Mesenchymal stem cell (in vitro differentiated cells and primary cell): ENCODE results near the gene CDC20.

Experiments
- DNase-seq: peaks from one replicate; pipeline ENCODE4 v3.0.0-alpha.2; 2013
- H2AFZ ChIP-seq: one replicate; pipeline ENCODE4 v1.6.1; 2013; ENCODE audit warnings: low read depth, mild to moderate bottlenecking, control low read depth, inconsistent platforms, low read length, moderate library complexity
- H2AK5ac ChIP-seq: 2 replicates; pipeline ENCODE4 v1.6.1; 2013; ENCODE audit warnings: low read length, moderate library complexity, mild to moderate bottlenecking, inconsistent platforms; ENCODE audit not compliant: severe bottlenecking
- H2BK120ac ChIP-seq: one replicate; pipeline ENCODE4 v1.6.1; 2013; ENCODE audit warnings: low read depth, mild to moderate bottlenecking, inconsistent platforms, low read length, moderate library complexity
- H2BK12ac ChIP-seq, 2 experiments: one replicate each; pipeline ENCODE4 v1.6.1; 2013; ENCODE audit warnings: inconsistent platforms in 2 of 2, low read length in 2 of 2, mild to moderate bottlenecking in 2 of 2, moderate library complexity in 2 of 2, control low read depth in 1 of 2
- H2BK15ac ChIP-seq: one replicate; pipeline ENCODE4 v1.6.1; 2013; ENCODE audit warnings: mild to moderate bottlenecking, low read depth, inconsistent platforms; ENCODE audit not compliant: poor library complexity, severe bottlenecking
- H2BK5ac ChIP-seq: 2 replicates; pipeline ENCODE4 v1.6.1; 2013; ENCODE audit warnings: low read depth, mild to moderate bottlenecking, low read length, control low read depth, inconsistent platforms; ENCODE audit not compliant: poor library complexity, severe bottlenecking
- H3K14ac ChIP-seq, 2 experiments: one replicate each; pipeline ENCODE4 v1.6.1; 2013; ENCODE audit warnings: inconsistent platforms in 2 of 2, low read length in 2 of 2, control low read depth in 1 of 2, mild to moderate bottlenecking in 1 of 2, moderate library complexity in 1 of 2
- H3K18ac ChIP-seq, 2 experiments: one replicate each; pipeline ENCODE4 v1.6.1; 2013; ENCODE audit warnings: inconsistent platforms in 2 of 2, low read length in 2 of 2, control low read depth in 1 of 2, low read depth in 1 of 2, mild to moderate bottlenecking in 1 of 2
- H3K23ac ChIP-seq, 2 experiments: one replicate each; pipeline ENCODE4 v1.6.1; 2013; ENCODE audit warnings: inconsistent platforms in 2 of 2, low read length in 2 of 2, mild to moderate bottlenecking in 2 of 2, moderate library complexity in 2 of 2, control low read depth in 1 of 2
- H3K27ac ChIP-seq: 2 replicates; pipeline ENCODE4 v1.5.1; 2013; ENCODE audit warnings: mild to moderate bottlenecking, moderate library complexity, low read length, control low read depth, inconsistent platforms; ENCODE audit not compliant: poor library complexity, severe bottlenecking
- H3K27me3 ChIP-seq, 2 experiments: 2 replicates each; pipeline versions ENCODE4 v1.6.1 to v1.7.0; 2013; ENCODE audit warnings: low read length in 2 of 2, mild to moderate bottlenecking in 2 of 2, moderate library complexity in 2 of 2, control low read depth in 1 of 2, inconsistent platforms in 1 of 2; ENCODE audit not compliant: control insufficient read depth in 1 of 2, insufficient read depth in 1 of 2
- H3K36me3 ChIP-seq, 2 experiments: 2 replicates each; pipeline versions ENCODE4 v1.6.1 to v1.7.0; 2013; ENCODE audit warnings: low read length in 2 of 2, control low read depth in 1 of 2, inconsistent platforms in 1 of 2, low read depth in 1 of 2, mild to moderate bottlenecking in 1 of 2; ENCODE audit not compliant: insufficient read depth in 2 of 2, control insufficient read depth in 1 of 2
- H3K4ac ChIP-seq, 2 experiments: one replicate each; pipeline ENCODE4 v1.6.1; 2013; ENCODE audit warnings: inconsistent platforms in 2 of 2, low read length in 2 of 2, mild to moderate bottlenecking in 2 of 2, moderate library complexity in 2 of 2, control low read depth in 1 of 2, low read depth in 1 of 2
- H3K4me1 ChIP-seq: 2 replicates; pipeline ENCODE4 v1.6.1; 2013; ENCODE audit warnings: low read depth, low read length, control low read depth; ENCODE audit not compliant: control insufficient read depth, insufficient read depth
- H3K4me2 ChIP-seq: 2 replicates; pipeline ENCODE4 v1.6.1; 2013; ENCODE audit warnings: low read length, mild to moderate bottlenecking, inconsistent platforms; ENCODE audit not compliant: poor library complexity, severe bottlenecking
- H3K4me3 ChIP-seq, 2 experiments: 2 replicates each; pipeline versions ENCODE4 v1.5.1 to v1.7.0; 2013; ENCODE audit warnings: low read length in 2 of 2, mild to moderate bottlenecking in 2 of 2, control low read depth in 1 of 2, low read depth in 1 of 2; ENCODE audit not compliant: insufficient read depth in 1 of 2
- H3K79me1 ChIP-seq: replicated peaks from 2 replicates; pipeline ENCODE4 v1.6.1; 2013; ENCODE audit warnings: mild to moderate bottlenecking, control low read depth, low read length, inconsistent platforms; ENCODE audit not compliant: poor library complexity, severe bottlenecking
- H3K9ac ChIP-seq: 2 replicates; pipeline ENCODE4 v1.7.0; 2013; ENCODE audit warnings: mild to moderate bottlenecking, low read length, moderate library complexity
- H3K9me3 ChIP-seq: 2 replicates; pipeline ENCODE4 v1.7.0; 2013; ENCODE audit warnings: mild to moderate bottlenecking, low read length; ENCODE audit not compliant: control insufficient read depth
- H4K8ac ChIP-seq: one replicate; pipeline ENCODE4 v1.6.1; 2013; ENCODE audit warnings: inconsistent platforms, mild to moderate bottlenecking, low read length, moderate library complexity
- H4K91ac ChIP-seq: one replicate; pipeline ENCODE4 v1.6.1; 2013; ENCODE audit warnings: mild to moderate bottlenecking, low read length, inconsistent platforms
- WGBS: methylation state at CpG from one replicate; pipeline ENCODE4 v1.1.7; 2013; ENCODE audit warnings: mixed read lengths; 5-methylcytosine and 5-hydroxymethylcytosine counted together

CDC20 gene

GRCh38 chr1:43379476-43379875 is 20.7 kb downstream of the CDC20 start:
- H3K4me2 ChIP-seq, result no peak overlapping the region
- no peak overlapping the region for H4K8ac ChIP-seq
- no peak overlapping the region for H3K4ac ChIP-seq
- H2BK12ac ChIP-seq, result no peak overlapping the region
- H3K4me3 ChIP-seq, result no peak overlapping the region
- H2BK15ac ChIP-seq, result no peak overlapping the region
- H2BK5ac ChIP-seq, result no peak overlapping the region
- peaks cover 4% of the 10 kb centered on the region for H3K79me1 ChIP-seq
- H2AFZ ChIP-seq, result no peak overlapping the region
- H4K91ac ChIP-seq, result no peak overlapping the region
- no peak overlapping the region for H3K23ac ChIP-seq
- H3K9ac ChIP-seq, result no peak overlapping the region
- no peak for DNase-seq
- no peak overlapping the region for H3K18ac ChIP-seq
- no peaks in the 10 kb centered on the region for H3K27me3 ChIP-seq
- no peaks in the 10 kb centered on the region for H3K9me3 ChIP-seq
- WGBS, result 96% methylated on average over 1 of the region's 1 CpG
- peaks cover 24 to 56% of the 10 kb centered on the region in 2 experiments for H3K36me3 ChIP-seq
- H2BK120ac ChIP-seq, result no peak overlapping the region
- no peak overlapping the region for H3K27ac ChIP-seq
- no peak overlapping the region for H2AK5ac ChIP-seq
- H3K14ac ChIP-seq, result no peak overlapping the region
- H3K4me1 ChIP-seq, result no peaks in the 10 kb centered on the region

GRCh38 chr1:43381612-43382011 is 22.8 kb downstream of the CDC20 start:
- H3K23ac ChIP-seq, result no peak overlapping the region

DNA sequence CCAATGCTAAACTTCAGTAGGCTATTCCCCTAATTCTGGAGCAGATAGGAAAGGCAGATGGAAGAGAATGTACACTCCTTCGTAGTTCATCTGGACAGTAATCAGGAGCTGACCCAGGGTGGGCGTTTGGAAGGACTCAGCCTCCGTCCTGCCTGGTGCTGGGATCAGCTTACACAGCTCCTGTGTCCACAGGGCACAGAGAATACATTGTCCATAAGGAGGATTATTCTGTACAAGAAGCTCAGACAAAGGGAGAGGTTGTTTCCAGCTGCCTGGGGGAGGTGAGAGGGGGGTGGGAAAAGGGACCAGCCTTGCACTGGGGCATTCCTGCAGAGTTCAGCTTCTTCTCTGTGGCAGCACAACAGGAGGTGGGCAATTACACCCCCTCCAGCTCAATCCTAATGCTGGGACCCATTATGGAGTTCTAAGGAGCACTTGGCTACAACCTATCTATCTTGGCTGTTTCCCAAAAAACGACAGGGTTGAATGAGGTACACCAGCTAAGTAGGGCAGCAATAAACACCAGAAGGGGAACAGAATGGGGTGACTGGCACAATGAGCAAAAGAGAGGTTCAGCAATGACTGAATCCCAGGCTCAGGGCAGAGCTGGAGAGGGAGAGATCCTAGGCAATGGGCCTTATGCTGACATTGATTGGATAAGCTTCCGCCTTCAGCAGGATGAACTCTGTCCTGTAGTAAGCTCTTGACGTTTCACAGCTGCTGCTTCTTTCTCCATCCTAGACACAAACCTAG is 23.4 kb downstream of the CDC20 start:
- Histone ChIP-seq H3K9ac (no peak overlapping the region), H3K27me3 (no peaks in the 10 kb centered on the region), H3K36me3 (peaks cover 41 to 72% of the 10 kb centered on the region in 2 experiments), H4K91ac (no peak overlapping the region), H3K4me3 (no peak overlapping the region), H3K18ac (no peak overlapping the region), H2AK5ac (no peak overlapping the region), H2AFZ (no peak overlapping the region), H3K23ac (no peak overlapping the region), H2BK15ac (no peak overlapping the region), H2BK5ac (no peak overlapping the region), H3K4me2 (no peak overlapping the region), H3K27ac (no peak overlapping the region), H3K79me1 (peaks cover 19% of the 10 kb centered on the region), H3K9me3 (no peaks in the 10 kb centered on the region), H4K8ac (no peak overlapping the region), H2BK120ac (no peak overlapping the region), H3K4me1 (no peaks in the 10 kb centered on the region), H3K4ac (no peak overlapping the region), H3K14ac (no peak overlapping the region), H2BK12ac (no peak overlapping the region)
- WGBS, result 89% methylated on average over 6 of the region's 6 CpGs
- no peak for DNase-seq

More at GRCh38 chr1:43381612-43382011, 22.8 kb downstream of the CDC20 start:
- H3K4ac ChIP-seq, result no peak overlapping the region
- no peaks in the 10 kb centered on the region for H3K27me3 ChIP-seq
- H2BK12ac ChIP-seq, result no peak overlapping the region
- H3K36me3 ChIP-seq, result peaks cover 38 to 70% of the 10 kb centered on the region in 2 experiments
- H3K27ac ChIP-seq, result no peak overlapping the region
- H3K18ac ChIP-seq, result no peak overlapping the region
- peaks cover 13% of the 10 kb centered on the region for H3K79me1 ChIP-seq
- H2BK120ac ChIP-seq, result no peak overlapping the region
- no peak overlapping the region for H3K9ac ChIP-seq
- no peak overlapping the region for H3K4me3 ChIP-seq
- H4K8ac ChIP-seq, result no peak overlapping the region
- no peak overlapping the region for H2BK15ac ChIP-seq
- no peak overlapping the region for H2BK5ac ChIP-seq
- no peak overlapping the region for H2AFZ ChIP-seq
- H3K4me2 ChIP-seq, result no peak overlapping the region
- no peaks in the 10 kb centered on the region for H3K4me1 ChIP-seq
- no peak overlapping the region for H3K14ac ChIP-seq
- H3K9me3 ChIP-seq, result no peaks in the 10 kb centered on the region
- no peak overlapping the region for H2AK5ac ChIP-seq
- 91% methylated on average over 3 of the region's 3 CpGs for WGBS
- DNase-seq, result no peak
- H4K91ac ChIP-seq, result no peak overlapping the region

DNA sequence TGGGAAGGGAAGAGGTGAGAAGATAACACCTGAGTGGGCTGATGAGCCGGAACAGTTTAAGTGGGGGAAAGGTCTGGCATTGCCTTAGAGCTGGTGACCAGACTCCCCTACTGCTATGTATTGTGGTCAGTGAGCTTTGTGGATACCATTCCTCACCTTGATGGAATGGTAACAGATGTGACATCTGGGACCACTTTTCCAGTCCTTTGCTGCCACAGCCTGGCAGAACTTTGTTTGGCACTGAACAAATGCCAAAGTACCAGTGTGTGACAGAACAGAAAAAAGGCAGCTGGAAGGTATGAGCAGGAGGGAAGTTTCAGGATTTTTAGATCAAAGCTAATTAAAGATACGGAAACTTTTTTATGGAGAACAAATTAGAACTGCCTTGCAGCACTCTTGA is 24.7 kb downstream of the CDC20 start:
- no peak overlapping the region for H4K8ac ChIP-seq
- H3K4ac ChIP-seq, result no peak overlapping the region
- no peak overlapping the region for H3K14ac ChIP-seq
- H3K9me3 ChIP-seq, result no peaks in the 10 kb centered on the region
- H3K4me3 ChIP-seq, result no peak overlapping the region
- no peak overlapping the region for H3K4me2 ChIP-seq
- no peak overlapping the region for H3K18ac ChIP-seq
- no peak overlapping the region for H4K91ac ChIP-seq
- no peak for DNase-seq
- H2BK120ac ChIP-seq, result no peak overlapping the region
- peaks cover 4% of the 10 kb centered on the region for H3K4me1 ChIP-seq
- no peaks in the 10 kb centered on the region for H3K27me3 ChIP-seq
- peaks cover 24% of the 10 kb centered on the region for H3K79me1 ChIP-seq
- H3K9ac ChIP-seq, result no peak overlapping the region
- H2BK12ac ChIP-seq, result no peak overlapping the region
- 96% methylated on average over 2 of the region's 2 CpGs for WGBS
- H2AFZ ChIP-seq, result no peak overlapping the region
- H2AK5ac ChIP-seq, result no peak overlapping the region
- H2BK15ac ChIP-seq, result no peak overlapping the region
- H3K23ac ChIP-seq, result no peak overlapping the region
- no peak overlapping the region for H3K27ac ChIP-seq
- peaks cover 38 to 72% of the 10 kb centered on the region in 2 experiments for H3K36me3 ChIP-seq
- no peak overlapping the region for H2BK5ac ChIP-seq
